ENCODE measurements around the gene HSPB7.

DNA sequence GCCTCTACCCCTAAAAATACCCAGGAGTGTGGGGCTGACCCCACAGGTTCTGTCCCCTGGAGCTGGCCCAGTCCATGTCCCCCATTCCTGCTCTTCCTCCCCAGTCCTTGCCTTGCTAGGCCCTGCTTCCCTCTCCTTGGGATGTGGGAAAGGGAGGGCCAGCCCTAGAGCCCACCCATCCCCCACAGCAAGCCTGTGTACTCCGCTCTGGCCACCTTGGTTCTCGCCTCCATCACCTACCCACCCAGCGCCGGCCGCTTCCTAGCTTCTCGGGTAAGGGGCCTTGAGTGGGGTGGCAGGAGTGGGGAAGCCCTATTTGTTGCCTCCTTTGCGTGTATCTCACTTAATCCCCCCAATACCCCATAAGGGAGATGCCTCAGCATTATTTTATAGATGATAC is 32.5 kb upstream of the HSPB7 start:
- TF ChIP-seq, protein P1, sequence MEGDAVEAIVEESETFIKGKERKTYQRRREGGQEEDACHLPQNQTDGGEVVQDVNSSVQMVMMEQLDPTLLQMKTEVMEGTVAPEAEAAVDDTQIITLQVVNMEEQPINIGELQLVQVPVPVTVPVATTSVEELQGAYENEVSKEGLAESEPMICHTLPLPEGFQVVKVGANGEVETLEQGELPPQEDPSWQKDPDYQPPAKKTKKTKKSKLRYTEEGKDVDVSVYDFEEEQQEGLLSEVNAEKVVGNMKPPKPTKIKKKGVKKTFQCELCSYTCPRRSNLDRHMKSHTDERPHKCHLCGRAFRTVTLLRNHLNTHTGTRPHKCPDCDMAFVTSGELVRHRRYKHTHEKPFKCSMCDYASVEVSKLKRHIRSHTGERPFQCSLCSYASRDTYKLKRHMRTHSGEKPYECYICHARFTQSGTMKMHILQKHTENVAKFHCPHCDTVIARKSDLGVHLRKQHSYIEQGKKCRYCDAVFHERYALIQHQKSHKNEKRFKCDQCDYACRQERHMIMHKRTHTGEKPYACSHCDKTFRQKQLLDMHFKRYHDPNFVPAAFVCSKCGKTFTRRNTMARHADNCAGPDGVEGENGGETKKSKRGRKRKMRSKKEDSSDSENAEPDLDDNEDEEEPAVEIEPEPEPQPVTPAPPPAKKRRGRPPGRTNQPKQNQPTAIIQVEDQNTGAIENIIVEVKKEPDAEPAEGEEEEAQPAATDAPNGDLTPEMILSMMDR (IDR thresholded peaks at IDR 0.05 in 8 of 11, conservative IDR thresholded peaks at IDR 0.05 in 3 of 11): no peak
- TF ChIP-seq POLR2A (IDR thresholded peaks at IDR 0.05) (no peak), POLR2AphosphoS5 (IDR thresholded peaks at IDR 0.05) (no peak)

All from spleen (tissue), 7 donors.